Measurements from ENCODE around the gene WDR33. TPM values are rescaled to one million over a fixed set of nuclear protein-coding genes. Genes with fewer than 3 reads are reported as not detected.
A peak's percentile ranks its signal among the peaks of the same experiment; 100 is the strongest.

The WDR33 gene
- total RNA-seq, 2 experiments from 2014 or later, result 61.1 to 63.2 TPM

DNA sequence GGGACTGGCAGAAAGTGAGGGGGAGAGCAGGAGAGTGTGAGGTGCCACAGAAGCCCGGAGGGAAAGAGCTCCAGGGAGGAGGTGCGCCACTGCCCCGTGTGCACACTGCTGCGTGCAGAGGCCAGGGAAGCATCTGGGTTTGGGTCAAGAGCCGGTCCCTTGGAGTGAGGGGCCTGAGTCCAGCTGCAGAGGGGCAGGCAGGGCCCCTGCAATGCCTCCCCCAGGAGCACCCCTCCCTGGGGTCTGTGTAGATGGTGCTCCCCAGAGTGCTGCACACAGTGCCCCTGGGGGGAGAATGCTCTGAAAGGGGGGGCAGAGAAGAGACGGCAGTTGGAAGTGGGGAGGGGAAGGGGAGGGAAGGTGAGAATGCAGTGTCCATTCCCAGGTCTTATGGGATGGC, 132.0 kb downstream of the WDR33 start:
- Mint-ChIP-seq H3K36me3 (ENCODE audit: low read depth) (no peaks in the 10 kb centered on the region), H3K27ac (no peak overlapping the region), H3K4me3 (no peak overlapping the region), H3K4me1 (ENCODE audit: low read depth) (peaks cover 10% of the 10 kb centered on the region), H3K27me3 (ENCODE audit: low read depth) (peaks cover 21% of the 10 kb centered on the region), H3K9me3 (no peaks in the 10 kb centered on the region)
- intact Hi-C loops (cut with micrococcal nuclease), result no loop called here
- no peak for DNase-seq
- CTCF ChIA-PET, result no interaction called here

DNA sequence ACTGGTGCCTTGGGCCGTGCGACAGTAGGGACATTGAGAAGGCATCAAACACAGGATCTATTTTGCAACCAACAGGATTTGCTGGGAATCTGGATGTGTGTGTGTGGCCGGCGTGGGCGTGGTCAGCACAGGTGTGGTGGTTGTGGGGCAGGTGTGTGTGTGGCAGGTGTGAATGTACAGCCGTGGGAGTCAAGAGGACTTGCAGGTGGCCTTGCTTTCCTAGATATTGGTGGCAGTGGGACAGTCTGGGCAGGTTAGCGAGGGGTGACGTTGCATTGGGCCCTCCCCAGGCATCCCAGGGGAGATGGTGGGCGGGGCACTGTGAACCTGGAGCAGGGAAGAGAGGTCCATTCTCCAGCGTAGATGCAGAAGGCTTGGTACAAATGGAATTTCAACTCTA, 132.4 kb downstream of the WDR33 start:
- no peak for DNase-seq
- CTCF ChIA-PET, result no interaction called here
- H3K27me3 Mint-ChIP-seq (ENCODE audit: low read depth), result peaks cover 26% of the 10 kb centered on the region
- H3K27ac Mint-ChIP-seq, result no peak overlapping the region
- no peak overlapping the region for H3K4me3 Mint-ChIP-seq
- H3K9me3 Mint-ChIP-seq, result no peaks in the 10 kb centered on the region
- H3K4me1 Mint-ChIP-seq (ENCODE audit: low read depth), result peaks cover 10% of the 10 kb centered on the region
- intact Hi-C loops (cut with micrococcal nuclease), result no loop called here
- H3K36me3 Mint-ChIP-seq (ENCODE audit: low read depth), result no peaks in the 10 kb centered on the region

DNA sequence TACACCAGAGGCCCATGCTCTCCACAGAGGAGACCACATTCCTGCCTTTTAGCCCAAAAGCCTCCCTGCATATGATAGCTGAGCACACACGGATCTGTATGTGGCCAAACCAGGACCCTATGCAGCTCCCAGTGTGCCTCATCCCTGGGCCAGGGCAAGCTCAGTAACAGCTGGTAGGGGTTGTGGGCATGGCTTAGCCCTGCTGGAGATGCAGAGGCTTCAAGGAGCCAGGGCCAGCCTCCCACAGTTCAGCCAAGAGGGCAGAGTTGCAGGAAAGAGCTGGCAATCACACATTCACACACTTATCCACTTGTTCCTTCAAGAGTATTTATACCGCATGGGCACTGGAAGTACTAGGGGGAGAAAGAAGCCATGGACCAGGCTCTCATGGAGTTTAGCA, 134.1 kb downstream of the WDR33 start:
- no peak for DNase-seq
- CTCF ChIA-PET, result interaction anchor here (1.1 to 2.6 kb wide), 2 partner anchors 36 to 86 kb away, joined by 3 to 11 read pairs; no protein-coding TSS in a partner anchor
- peaks cover 10% of the 10 kb centered on the region for H3K4me1 Mint-ChIP-seq (ENCODE audit: low read depth)
- H3K27me3 Mint-ChIP-seq (ENCODE audit: low read depth), result peaks cover 39% of the 10 kb centered on the region
- H3K4me3 Mint-ChIP-seq, result no peak overlapping the region
- intact Hi-C loops (cut with micrococcal nuclease), result no loop called here
- no peak overlapping the region for H3K27ac Mint-ChIP-seq
- H3K36me3 Mint-ChIP-seq (ENCODE audit: low read depth), result no peaks in the 10 kb centered on the region
- no peaks in the 10 kb centered on the region for H3K9me3 Mint-ChIP-seq

DNA sequence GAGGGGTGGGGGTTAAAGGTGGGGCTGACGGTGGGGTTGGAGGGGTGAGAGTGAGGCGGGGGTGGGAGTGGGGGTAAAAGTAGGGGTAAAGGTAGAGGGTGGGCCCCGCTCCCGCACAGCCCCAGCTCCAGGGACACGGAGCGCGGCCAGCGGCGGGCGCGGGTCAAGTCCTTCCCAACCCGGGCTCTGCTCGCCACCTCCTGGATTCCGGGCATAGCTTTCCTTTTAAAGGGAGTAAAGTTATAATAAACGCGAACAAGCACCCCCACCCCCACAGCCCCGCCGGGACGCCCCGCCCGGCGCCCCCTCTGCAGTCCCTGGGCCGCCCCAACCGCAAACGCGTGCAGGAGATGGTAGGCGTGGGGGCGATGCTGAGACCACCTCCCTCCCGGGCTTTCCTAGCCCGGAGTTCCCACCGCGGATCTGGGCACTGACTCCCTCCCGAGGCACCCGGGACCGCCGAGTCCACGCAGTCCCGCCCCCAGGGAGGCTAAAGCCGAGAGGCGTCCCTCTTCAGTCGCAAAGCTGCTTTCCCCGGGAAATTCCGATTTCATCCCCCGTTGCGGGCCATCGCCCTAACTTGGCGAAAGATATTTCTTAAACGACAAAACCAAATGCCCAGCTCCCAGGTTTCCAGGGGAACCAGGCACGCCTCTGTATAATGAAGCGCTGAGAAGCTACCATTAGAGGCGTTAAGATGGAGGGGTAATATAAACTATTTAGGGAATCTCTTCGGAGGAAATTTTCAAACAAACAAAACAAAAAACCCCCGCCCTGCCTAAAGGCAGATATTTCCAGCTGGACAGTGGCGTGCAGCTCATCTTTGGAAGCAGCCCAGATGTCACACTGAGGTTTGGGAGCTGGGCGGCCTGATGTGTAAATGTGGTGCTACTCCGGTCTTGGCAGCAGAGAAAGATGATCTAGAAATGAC, 135.4 kb downstream of the WDR33 start, which contains the start of gene LIMS2:
Gene LIMS2 (minus strand): TSS at position 200 of the 931 bp plus-strand sequence. CDS start 506 bp downstream, outside the sequence.
- Mint-ChIP-seq H3K4me3 (peak within 1 kb of the TSS; percentile 54), H3K36me3 (ENCODE audit: low read depth) (no peaks in the 10 kb centered on the region), H3K9me3 (no peaks in the 10 kb centered on the region), H3K4me1 (ENCODE audit: low read depth) (peaks cover 10% of the 10 kb centered on the region), H3K27me3 (ENCODE audit: low read depth) (peaks cover 43% of the 10 kb centered on the region), H3K27ac (no peak within 1 kb of the TSS)
- CTCF ChIA-PET, result interaction anchor here (1.1 to 2.6 kb wide), 3 partner anchors 31 to 84 kb away, joined by 3 to 11 read pairs (median 3); no protein-coding TSS in a partner anchor
- DNase-seq, result no peak
- intact Hi-C loops (cut with micrococcal nuclease), result no loop called here

DNA sequence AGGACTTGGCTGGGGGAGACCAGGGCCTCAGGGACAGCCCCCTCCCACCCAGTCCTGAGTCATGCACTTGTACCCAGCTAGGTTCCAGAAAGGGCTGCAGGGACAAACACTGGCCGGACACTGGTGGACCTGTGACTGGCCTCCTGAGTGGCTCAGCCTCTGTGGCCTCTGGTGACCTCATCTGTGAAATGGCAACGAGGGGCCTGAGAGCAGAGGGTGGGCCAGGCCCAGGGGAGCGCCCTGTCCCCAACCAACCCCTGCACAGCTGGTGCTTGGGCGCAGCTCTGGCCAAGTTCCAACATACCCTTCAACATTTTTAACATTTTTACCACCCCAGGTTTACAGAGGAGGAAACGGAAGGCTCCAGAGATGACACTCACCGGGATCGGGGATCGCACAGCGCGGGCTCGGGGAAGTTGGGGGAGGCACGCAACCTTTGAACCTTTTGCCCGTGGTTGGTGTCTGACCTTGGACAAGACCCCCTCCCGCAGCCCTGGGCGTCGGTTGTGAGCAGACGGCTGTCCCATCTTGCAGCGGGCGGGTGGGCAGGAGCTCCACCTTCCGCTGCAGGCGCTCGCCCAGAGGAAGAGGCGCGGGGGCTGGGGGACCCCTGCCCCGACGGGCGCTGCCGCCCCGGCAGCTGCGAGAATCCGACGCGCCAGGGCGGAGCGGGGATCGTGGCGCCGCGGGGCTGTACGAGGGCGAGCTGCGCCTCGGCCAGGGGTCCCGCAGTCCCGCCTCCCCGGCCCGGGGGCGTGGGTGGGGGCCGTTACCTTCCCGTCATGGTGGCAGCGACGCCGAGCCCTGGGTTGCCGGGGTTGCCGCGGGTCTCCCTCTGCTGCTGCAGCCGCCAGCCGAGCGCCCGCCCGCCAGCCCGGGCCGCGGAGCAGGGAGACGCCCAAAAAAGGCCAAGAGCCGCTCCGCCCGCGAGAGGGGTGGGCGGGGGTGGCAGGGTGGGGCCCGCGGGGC, 136.4 kb downstream of the WDR33 start:
- Mint-ChIP-seq H3K4me3 (peak overlapping the region; percentile 54), H3K9me3 (no peaks in the 10 kb centered on the region), H3K27ac (no peak overlapping the region), H3K27me3 (ENCODE audit: low read depth) (peaks cover 49% of the 10 kb centered on the region), H3K4me1 (ENCODE audit: low read depth) (peaks cover 10% of the 10 kb centered on the region), H3K36me3 (ENCODE audit: low read depth) (no peaks in the 10 kb centered on the region)
- intact Hi-C loops (cut with micrococcal nuclease), result no loop called here
- DNase-seq, result peak; percentile 30
- CTCF ChIA-PET, result interaction anchor here (0.5 to 2.6 kb wide), 4 partner anchors 9 to 83 kb away, joined by 3 to 11 read pairs (median 3); no protein-coding TSS in a partner anchor

DNA sequence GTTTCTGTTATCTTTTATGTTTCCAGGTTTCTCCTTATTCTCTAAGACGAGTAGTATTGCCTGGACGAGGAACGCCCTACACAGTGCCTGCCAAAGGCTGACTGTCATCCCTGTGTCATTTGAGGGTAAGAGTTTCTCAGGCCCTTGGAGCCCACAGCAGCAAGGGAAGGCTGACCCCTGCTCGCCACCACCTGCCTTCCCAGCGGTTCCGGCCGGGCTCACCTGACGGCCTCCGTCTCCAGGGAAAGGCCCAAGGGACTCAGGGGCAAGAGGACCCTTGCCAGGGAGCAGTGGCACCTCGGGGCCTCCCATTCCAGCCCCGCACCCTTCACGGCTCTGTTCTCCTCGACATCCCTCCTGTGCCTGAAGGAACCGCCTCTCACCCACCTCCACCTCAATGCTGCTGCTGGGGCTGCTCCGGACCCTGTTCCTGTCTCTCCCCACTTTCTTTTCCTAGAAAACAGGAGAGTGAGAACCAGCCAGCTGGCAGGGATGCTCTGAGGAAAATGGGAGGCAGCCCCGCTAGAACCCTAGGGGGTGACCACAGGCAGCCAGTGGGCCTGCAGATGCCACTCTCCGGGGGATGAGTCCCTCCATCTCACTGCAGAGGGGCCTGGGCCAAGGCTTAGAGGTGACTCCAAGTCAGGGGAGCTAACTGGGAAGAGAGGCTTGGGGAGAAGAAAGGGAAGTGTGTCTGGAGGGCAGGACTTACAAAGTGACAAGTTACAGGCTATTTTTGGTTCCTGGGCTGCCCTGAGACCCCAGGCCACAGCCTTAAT, 137.5 kb downstream of the WDR33 start:
- H3K36me3 Mint-ChIP-seq (ENCODE audit: low read depth), result no peaks in the 10 kb centered on the region

DNA sequence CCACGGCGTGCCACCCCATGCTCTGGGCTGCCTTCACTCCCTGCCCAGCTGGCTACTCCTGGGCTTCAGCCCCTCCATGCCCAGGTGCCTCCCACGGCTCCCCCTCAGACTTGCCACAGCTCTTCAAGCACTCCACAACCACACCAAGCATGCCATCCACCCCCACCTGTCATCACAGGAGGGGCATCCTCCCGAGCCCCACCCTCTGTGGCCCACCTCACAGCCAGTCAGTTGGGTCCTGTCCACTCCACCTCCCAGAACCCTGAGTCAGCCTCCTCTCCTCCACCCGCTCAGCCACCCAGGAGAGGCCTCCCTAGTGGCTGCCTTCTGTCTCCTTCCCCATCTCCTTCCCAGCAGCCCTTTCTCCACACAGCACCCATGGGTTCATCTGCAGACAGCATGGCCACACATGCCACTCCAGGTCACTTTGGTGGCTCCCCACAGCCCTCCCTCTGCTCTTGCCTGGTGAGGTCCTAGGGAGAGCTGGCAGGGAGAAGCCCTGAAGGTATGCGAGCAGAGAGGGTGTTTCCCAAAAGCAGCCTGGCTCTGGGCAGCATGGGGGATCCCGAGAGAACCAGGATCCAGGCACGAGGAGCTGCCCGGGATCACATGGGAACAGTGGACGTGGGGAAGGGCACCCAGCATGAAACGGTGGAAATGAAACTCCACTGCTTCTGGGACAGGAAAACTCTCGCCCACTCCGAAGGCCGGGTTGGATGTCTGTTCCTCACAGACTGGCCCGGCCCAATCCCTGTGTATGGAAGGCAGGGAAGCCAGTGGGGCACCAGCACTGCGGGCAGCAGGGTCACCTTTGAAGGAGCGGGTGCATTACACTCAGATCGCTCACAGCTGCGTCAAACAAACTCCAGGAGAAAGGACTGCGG, 138.4 kb downstream of the WDR33 start:
- H3K4me3 Mint-ChIP-seq, result no peak overlapping the region
- CTCF ChIA-PET, result interaction anchor here (1.3 kb wide), 1 partner anchor 23 kb away, joined by 6 read pairs; no protein-coding TSS in a partner anchor

More for the DNA sequence above, 137.5 kb downstream of the WDR33 start:
- DNase-seq, result no peak
- peak overlapping the region; percentile 54 for H3K4me3 Mint-ChIP-seq
- H3K27ac Mint-ChIP-seq, result no peak overlapping the region
- intact Hi-C loops (cut with micrococcal nuclease), result no loop called here
- CTCF ChIA-PET, result interaction anchor here (0.6 to 1.4 kb wide), 2 partner anchors 8 to 19 kb away, joined by 3 read pairs; no protein-coding TSS in a partner anchor
- no peaks in the 10 kb centered on the region for H3K9me3 Mint-ChIP-seq
- peaks cover 10% of the 10 kb centered on the region for H3K4me1 Mint-ChIP-seq (ENCODE audit: low read depth)
- H3K27me3 Mint-ChIP-seq (ENCODE audit: low read depth), result peaks cover 52% of the 10 kb centered on the region

DNA sequence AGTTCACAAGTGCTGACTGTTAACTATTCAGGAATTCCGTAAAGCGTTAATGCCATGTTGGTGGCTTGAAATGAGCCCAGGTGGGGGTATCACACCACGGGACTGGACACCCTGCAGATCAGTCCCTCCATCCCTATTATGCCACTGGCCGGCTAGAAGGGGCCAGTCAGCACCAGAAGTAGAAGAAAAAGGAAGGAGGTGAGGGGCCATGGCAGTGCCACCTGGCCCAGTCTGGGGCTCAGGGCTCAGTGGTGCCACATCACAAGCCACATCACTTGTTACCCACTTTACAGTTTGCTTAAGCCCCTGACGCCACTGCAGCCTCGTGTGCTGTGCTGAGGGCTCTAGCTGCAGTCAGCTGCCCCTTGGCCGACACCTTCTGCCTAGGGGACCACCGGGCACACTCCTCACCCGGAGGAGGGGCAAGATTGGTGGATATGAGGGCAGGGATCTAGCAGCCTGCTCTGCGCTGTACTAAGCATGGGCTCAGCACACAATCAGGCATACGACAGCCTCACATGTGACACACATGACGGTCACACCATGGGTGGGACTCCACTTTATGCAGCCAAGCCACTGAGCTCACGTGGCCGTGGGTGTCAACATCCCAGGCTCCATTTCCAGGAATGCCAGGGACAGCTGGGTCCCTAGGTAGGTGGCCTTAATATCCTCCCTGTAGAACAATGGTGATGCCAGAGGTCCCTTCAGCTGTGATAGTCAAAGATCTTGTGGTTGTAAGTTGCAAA, 139.2 kb downstream of the WDR33 start:
- CTCF ChIA-PET, result interaction anchor here (1.3 kb wide), 1 partner anchor 22 kb away, joined by 6 read pairs; no protein-coding TSS in a partner anchor
- H3K4me3 Mint-ChIP-seq, result no peak overlapping the region

More for the DNA sequence above, 138.4 kb downstream of the WDR33 start:
- no peak for DNase-seq
- Mint-ChIP-seq H3K9me3 (no peaks in the 10 kb centered on the region), H3K36me3 (ENCODE audit: low read depth) (no peaks in the 10 kb centered on the region), H3K27ac (no peak overlapping the region), H3K27me3 (ENCODE audit: low read depth) (peaks cover 52% of the 10 kb centered on the region), H3K4me1 (ENCODE audit: low read depth) (peaks cover 10% of the 10 kb centered on the region)
- intact Hi-C loops (cut with micrococcal nuclease), result no loop called here

DNA sequence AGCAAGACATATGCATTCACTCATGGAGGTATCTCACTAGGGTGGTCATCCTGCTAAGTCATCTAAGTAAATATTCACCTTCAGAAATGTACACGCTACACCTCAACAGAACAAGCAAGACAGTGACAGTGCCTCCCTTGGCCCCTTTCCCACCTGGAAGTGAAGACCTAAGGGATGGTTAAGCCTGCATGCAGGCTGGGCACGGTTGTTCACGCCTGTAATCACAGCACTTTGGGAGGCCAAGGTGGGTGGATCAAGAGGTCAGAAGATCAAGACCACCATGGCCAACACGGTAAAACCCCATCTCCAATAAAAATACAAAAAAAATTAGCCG, 140.0 kb downstream of the WDR33 start:
- Mint-ChIP-seq H3K27me3 (ENCODE audit: low read depth) (peaks cover 52% of the 10 kb centered on the region), H3K27ac (no peak overlapping the region), H3K4me1 (ENCODE audit: low read depth) (peaks cover 7% of the 10 kb centered on the region), H3K4me3 (no peak overlapping the region), H3K9me3 (no peaks in the 10 kb centered on the region), H3K36me3 (ENCODE audit: low read depth) (no peaks in the 10 kb centered on the region)
- CTCF ChIA-PET, result interaction anchor here (0.7 kb wide), 1 partner anchor 192 kb away, joined by 3 read pairs; no protein-coding TSS in a partner anchor
- intact Hi-C loops (cut with micrococcal nuclease), result no loop called here
- no peak for DNase-seq

More for the DNA sequence above, 139.2 kb downstream of the WDR33 start:
- Mint-ChIP-seq H3K36me3 (ENCODE audit: low read depth) (no peaks in the 10 kb centered on the region), H3K4me1 (ENCODE audit: low read depth) (peaks cover 10% of the 10 kb centered on the region), H3K27me3 (ENCODE audit: low read depth) (peaks cover 50% of the 10 kb centered on the region), H3K27ac (no peak overlapping the region), H3K9me3 (no peaks in the 10 kb centered on the region)
- intact Hi-C loops (cut with micrococcal nuclease), result no loop called here
- no peak for DNase-seq

All from activated naive CD4-positive, alpha-beta T cell treated with anti-CD3 and anti-CD28 coated beads for 36 hours (primary cell).